PC-9 (cell line): ENCODE data around the gene MPST.

Source experiments
- CTCF ChIP-seq: fragments of 200-600 bp; sonication (generic); conservative IDR thresholded peaks from 2 replicates; pipeline ENCODE4 v1.6.1; 2017; ENCODE audit warnings: mixed run types, antibody characterized with exemption, mild to moderate bottlenecking, moderate library complexity
- EZH2 ChIP-seq: fragments of 200-600 bp; sonication (generic); IDR thresholded peaks from 2 replicates; pipeline ENCODE4 v1.8.0; 2017; ENCODE audit warnings: antibody characterized with exemption, low read depth

GRCh38 chr22:37057226-37057625 is 37.7 kb downstream of the MPST start:
- no peak for TF ChIP-seq CTCF
- no peak for TF ChIP-seq EZH2
